HCT116 (cell line): ENCODE data around the gene CHRND. TPM values are rescaled to one million over a fixed set of nuclear protein-coding genes. Genes with fewer than 3 reads are reported as not detected.

Source experiments
- ATAC-seq: fragments of 200-7000 bp; cut with Tn5 transposase; 2 replicates; pipeline ENCODE4 v1.9.1; 2020; ENCODE audit warnings: mild to moderate bottlenecking, moderate library complexity
- BruUV-seq: library from RNA; stranded (reverse); fragments of 400-500 nt; replicated peaks from 2 replicates; lab custom pipeline; 2021; lab: Mats Ljungman, UMichigan
- CTCF ChIA-PET: fragments of 300-600 bp; sonication (Branson Sonifier 250); formaldehyde crosslinking; loops from one replicate; lab custom pipeline; 2021; ENCODE audit warnings: antibody characterized with exemption; lab: Charles Lee
- POLR2A ChIA-PET: fragments of 300-600, 350-600 bp; sonication (Branson Sonifier 250); formaldehyde crosslinking; loops from one replicate; lab custom pipeline; 2021; ENCODE audit warnings: antibody characterized with exemption; lab: Charles Lee
- RAD21 ChIA-PET, 2 experiments: fragments of 300-600 bp; sonication (Branson Sonifier 250); formaldehyde crosslinking; loops; one replicate each; lab custom pipeline; 2023; ENCODE audit warnings: low total read pairs in 2 of 2; ENCODE audit not compliant: uncharacterized antibody in 2 of 2, unreplicated experiment in 2 of 2, low non-redundant PET in 1 of 2; lab: Charles Lee
- DNase-seq: peaks from one replicate; pipeline ENCODE4 v3.0.0-alpha.2; 2010; ENCODE audit warnings: low read depth, low spot score
- H2AFZ ChIP-seq: fragments of 200-600 bp; shearing (Covaris generic), sonication (generic); 2 replicates; pipeline ENCODE4 v1.6.1; 2017; ENCODE audit warnings: low read depth, mixed run types, mixed read lengths, antibody characterized with exemption, low read length; ENCODE audit not compliant: poor library complexity, severe bottlenecking
- H3K27ac ChIP-seq: 2 replicates; pipeline ENCODE4 v1.5.1; 2012; ENCODE audit warnings: low read depth, low read length
- H3K27me3 ChIP-seq: fragments of 200-600 bp; sonication (generic); 2 replicates; pipeline ENCODE4 v1.6.1; 2016; ENCODE audit warnings: mixed run types, low read length, mixed read lengths; ENCODE audit not compliant: insufficient read depth
- H3K36me3 ChIP-seq, 2 experiments: fragments of 200-500 bp in 1 of 2; fragments of 200-600 bp in 1 of 2; sonication (Bioruptor generic) in 1 of 2; sonication (generic) in 1 of 2; 2 replicates each; pipeline versions ENCODE4 v1.5.1 to v1.6.1; 2014 to 2016; ENCODE audit warnings: low read length in 2 of 2, inconsistent platforms in 1 of 2, mixed read lengths in 1 of 2, mixed run types in 1 of 2; ENCODE audit not compliant: insufficient read depth in 2 of 2, control insufficient read depth in 1 of 2
- H3K4me1 ChIP-seq, 2 experiments: fragments of 200-600 bp in 1 of 2; sonication (generic) in 1 of 2; 2 replicates each; pipeline versions ENCODE4 v1.5.1 to v1.6.1; 2012 to 2017; ENCODE audit warnings: low read length in 2 of 2, inconsistent platforms in 1 of 2, mild to moderate bottlenecking in 1 of 2, mixed read lengths in 1 of 2, mixed run types in 1 of 2, moderate library complexity in 1 of 2; ENCODE audit not compliant: insufficient read depth in 2 of 2, control insufficient read depth in 1 of 2
- H3K4me2 ChIP-seq: fragments of 200-600 bp; sonication (generic); 2 replicates; pipeline ENCODE4 v1.6.1; 2017; ENCODE audit warnings: mixed run types, low read length, mixed read lengths
- H3K4me3 ChIP-seq, 2 experiments: fragments of 200-600 bp in 1 of 2; sonication (generic) in 1 of 2; replicated peaks in 1 of 2; 2 replicates each; pipeline ENCODE4 v1.5.1; 2011 to 2016; ENCODE audit warnings: low read length in 2 of 2, control low read depth in 1 of 2, low read depth in 1 of 2, mild to moderate bottlenecking in 1 of 2, mixed read lengths in 1 of 2, mixed run types in 1 of 2
- H3K79me2 ChIP-seq: fragments of 200-600 bp; sonication (generic); 2 replicates; pipeline ENCODE4 v1.6.1; 2017; ENCODE audit warnings: mild to moderate bottlenecking, mixed run types, low read length, moderate library complexity, mixed read lengths; ENCODE audit not compliant: insufficient read depth
- H3K9ac ChIP-seq: fragments of 200-600 bp; sonication (generic); 2 replicates; pipeline ENCODE4 v1.6.1; 2016; ENCODE audit warnings: low read length, mixed read lengths
- H3K9me2 ChIP-seq: fragments of 200-600 bp; sonication (generic), shearing (Covaris generic); 2 replicates; pipeline ENCODE4 v1.6.1; 2017; ENCODE audit warnings: mixed run types, mild to moderate bottlenecking, moderate library complexity; ENCODE audit not compliant: insufficient read depth
- H3K9me3 ChIP-seq, 2 experiments: fragments of 200-500 bp in 1 of 2; fragments of 200-600 bp in 1 of 2; sonication (Bioruptor generic) in 1 of 2; sonication (generic) in 1 of 2; 2 replicates each; pipeline ENCODE4 v1.6.1; 2014 to 2017; ENCODE audit warnings: low read length in 2 of 2, mixed read lengths in 2 of 2, inconsistent platforms in 1 of 2, low read depth in 1 of 2, mild to moderate bottlenecking in 1 of 2, mixed run types in 1 of 2, moderate library complexity in 1 of 2; ENCODE audit not compliant: control insufficient read depth in 1 of 2, insufficient read depth in 1 of 2
- H4K20me1 ChIP-seq: fragments of 200-600 bp; sonication (generic), shearing (Covaris generic); 2 replicates; pipeline ENCODE4 v1.6.1; 2017; ENCODE audit warnings: mixed run types, mild to moderate bottlenecking, moderate library complexity; ENCODE audit not compliant: insufficient read depth
- CEBPB ChIP-seq: IDR thresholded peaks from 2 replicates; pipeline ENCODE4 v1.6.1; 2012; ENCODE audit warnings: low read depth
- EGR1 ChIP-seq: IDR thresholded peaks from 2 replicates; pipeline ENCODE4 v1.6.1; 2012; ENCODE audit warnings: low read depth
- ELF1 ChIP-seq: IDR thresholded peaks from 2 replicates; pipeline ENCODE4 v1.6.1; 2012; ENCODE audit warnings: low read depth, borderline replicate concordance
- EZH2 ChIP-seq: fragments of 200-600 bp; sonication (generic); IDR thresholded peaks from 2 replicates; pipeline ENCODE4 v1.6.1; 2017; ENCODE audit warnings: antibody characterized with exemption, mixed run types
- EZH2phosphoT487 ChIP-seq: fragments of 200-600 bp; IDR thresholded peaks from 2 replicates; pipeline ENCODE4 v1.6.1; 2018; ENCODE audit warnings: antibody characterized with exemption, borderline replicate concordance
- POLR2AphosphoS5 ChIP-seq: IDR thresholded peaks from 2 replicates; pipeline ENCODE4 v1.6.1; 2011; ENCODE audit warnings: mild to moderate bottlenecking, low read depth, low read length, moderate library complexity
- RAD21 ChIP-seq: IDR thresholded peaks from 2 replicates; pipeline ENCODE4 v1.6.1; 2012; ENCODE audit warnings: low read depth, mild to moderate bottlenecking
- SIN3A ChIP-seq: IDR thresholded peaks from 2 replicates; pipeline ENCODE4 v1.6.1; 2012; ENCODE audit warnings: low read depth
- SP1 ChIP-seq: IDR thresholded peaks from 2 replicates; pipeline ENCODE4 v1.6.1; 2012; ENCODE audit warnings: low read depth
- SRF ChIP-seq: IDR thresholded peaks from 2 replicates; pipeline ENCODE4 v1.6.1; 2012; ENCODE audit warnings: low read depth
- intact Hi-C: fragments of 100-400 bp; cut with micrococcal nuclease; formaldehyde crosslinking; loops from 2 replicates; pipeline ENCODE4 v1.10.0; 2022
- total RNA-seq: library from RNA; stranded (reverse); gene quantifications from one replicate; pipeline ENCODE4 v1.2.1, GENCODE V29; 2021; ENCODE audit not compliant: unreplicated experiment
- TF ChIP-seq, protein P1 (sequence below): IDR thresholded peaks from 2 replicates; pipeline ENCODE4 v1.6.1; 2012; ENCODE audit warnings: low read depth
- TF ChIP-seq, protein P2 (sequence below), 3 experiments: fragments of 200-600 bp in 1 of 3; sonication (generic) in 1 of 3; IDR thresholded peaks in 2 of 3; conservative IDR thresholded peaks in 1 of 3; 2 replicates each; pipeline ENCODE4 v1.5.1; 2012 to 2017; ENCODE audit warnings: low read depth in 2 of 3, low read length in 2 of 3, antibody characterized with exemption in 1 of 3, borderline replicate concordance in 1 of 3, control low read depth in 1 of 3, mild to moderate bottlenecking in 1 of 3, mixed read lengths in 1 of 3, mixed run types in 1 of 3, moderate library complexity in 1 of 3; ENCODE audit not compliant: insufficient read depth in 1 of 3
- TF ChIP-seq, protein P3 (sequence below): IDR thresholded peaks from 2 replicates; pipeline ENCODE4 v1.6.1; 2012

CHRND gene
- total RNA-seq, 1 experiment from 2014 or later, result not detected

DNA sequence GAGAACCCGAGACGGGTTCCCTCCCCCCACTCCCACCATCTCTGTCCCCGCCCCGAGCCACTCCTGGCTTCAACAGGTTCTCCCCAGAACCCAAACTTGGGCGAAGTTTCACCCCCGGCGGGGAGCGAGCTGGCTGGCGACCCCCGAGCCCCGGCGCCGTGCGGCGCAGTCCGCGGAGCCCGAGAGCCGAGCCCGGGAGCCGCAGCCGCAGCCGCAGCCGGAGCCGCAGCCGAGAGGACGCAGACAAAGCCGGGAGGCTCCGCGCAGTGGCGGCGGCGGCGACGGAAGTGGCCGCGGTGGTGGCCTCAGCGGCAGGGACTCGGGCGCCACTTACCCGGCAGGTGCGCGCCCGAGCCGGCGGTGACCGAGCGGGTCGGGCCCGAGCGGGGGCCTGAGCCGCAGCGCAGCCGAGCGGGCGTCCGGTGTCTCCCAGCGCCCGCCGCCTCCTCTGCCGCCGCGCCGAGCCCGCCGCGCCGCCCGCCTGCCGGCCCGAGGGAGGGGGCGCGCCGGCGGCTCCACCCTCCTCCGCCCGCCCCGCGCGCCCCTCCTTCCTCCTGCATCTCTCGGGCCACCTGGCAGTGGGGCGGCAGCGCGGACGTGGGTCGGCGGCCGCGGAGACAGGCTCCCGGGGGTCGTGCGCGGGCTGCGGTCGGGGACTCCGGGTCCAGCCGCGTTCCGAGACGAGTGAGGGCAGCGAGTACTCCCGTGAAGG lies 38.4 kb upstream of the CHRND start, which contains the start of gene ECEL1 (continued):
- TF ChIP-seq, protein P1, sequence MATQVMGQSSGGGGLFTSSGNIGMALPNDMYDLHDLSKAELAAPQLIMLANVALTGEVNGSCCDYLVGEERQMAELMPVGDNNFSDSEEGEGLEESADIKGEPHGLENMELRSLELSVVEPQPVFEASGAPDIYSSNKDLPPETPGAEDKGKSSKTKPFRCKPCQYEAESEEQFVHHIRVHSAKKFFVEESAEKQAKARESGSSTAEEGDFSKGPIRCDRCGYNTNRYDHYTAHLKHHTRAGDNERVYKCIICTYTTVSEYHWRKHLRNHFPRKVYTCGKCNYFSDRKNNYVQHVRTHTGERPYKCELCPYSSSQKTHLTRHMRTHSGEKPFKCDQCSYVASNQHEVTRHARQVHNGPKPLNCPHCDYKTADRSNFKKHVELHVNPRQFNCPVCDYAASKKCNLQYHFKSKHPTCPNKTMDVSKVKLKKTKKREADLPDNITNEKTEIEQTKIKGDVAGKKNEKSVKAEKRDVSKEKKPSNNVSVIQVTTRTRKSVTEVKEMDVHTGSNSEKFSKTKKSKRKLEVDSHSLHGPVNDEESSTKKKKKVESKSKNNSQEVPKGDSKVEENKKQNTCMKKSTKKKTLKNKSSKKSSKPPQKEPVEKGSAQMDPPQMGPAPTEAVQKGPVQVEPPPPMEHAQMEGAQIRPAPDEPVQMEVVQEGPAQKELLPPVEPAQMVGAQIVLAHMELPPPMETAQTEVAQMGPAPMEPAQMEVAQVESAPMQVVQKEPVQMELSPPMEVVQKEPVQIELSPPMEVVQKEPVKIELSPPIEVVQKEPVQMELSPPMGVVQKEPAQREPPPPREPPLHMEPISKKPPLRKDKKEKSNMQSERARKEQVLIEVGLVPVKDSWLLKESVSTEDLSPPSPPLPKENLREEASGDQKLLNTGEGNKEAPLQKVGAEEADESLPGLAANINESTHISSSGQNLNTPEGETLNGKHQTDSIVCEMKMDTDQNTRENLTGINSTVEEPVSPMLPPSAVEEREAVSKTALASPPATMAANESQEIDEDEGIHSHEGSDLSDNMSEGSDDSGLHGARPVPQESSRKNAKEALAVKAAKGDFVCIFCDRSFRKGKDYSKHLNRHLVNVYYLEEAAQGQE, result no peak
- no peak for TF ChIP-seq EZH2phosphoT487
- TF ChIP-seq SIN3A, result no peak
- TF ChIP-seq, all 23 proteins: peak for 0

DNA sequence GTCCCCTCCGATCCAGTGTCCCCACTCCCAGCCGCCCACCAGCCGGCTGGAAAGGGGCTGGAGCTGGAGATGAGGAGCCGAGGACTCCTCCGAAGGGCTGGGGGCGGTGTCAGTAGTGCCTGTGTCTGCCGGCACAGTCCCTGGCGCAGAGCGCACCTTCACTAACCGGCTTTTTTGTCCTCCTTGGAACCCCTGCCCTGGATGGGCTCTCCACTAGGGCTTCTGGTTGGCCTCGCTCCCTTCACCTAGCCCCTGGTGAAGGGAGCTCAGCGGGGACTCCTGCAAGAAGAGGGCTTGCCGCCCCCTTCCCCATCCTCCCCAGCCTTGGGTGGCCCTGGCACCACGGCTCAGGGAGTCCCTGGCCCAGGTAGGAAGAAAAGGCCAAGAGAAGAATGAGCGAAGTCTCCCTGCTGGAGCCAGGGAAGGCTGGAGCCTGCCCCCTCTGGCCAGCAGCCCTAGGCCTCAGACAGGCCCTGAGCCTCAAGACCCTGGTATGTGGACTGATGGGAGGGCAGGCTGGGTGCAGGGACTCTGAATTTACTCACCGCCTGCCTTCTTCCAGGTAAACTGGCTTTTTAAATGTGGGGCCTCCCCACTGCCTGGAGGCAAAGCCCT lies 37.8 kb upstream of the CHRND start:
- H3K27ac ChIP-seq, result no peak overlapping the region
- no peaks in the 10 kb centered on the region for H3K27me3 ChIP-seq
- DNase-seq (no peak), ATAC-seq (peak; percentile 39; the same call in 1 of the 2 replicates)
- H3K4me1 ChIP-seq, result 0 out of 4 replicates have a peak, but pooled peaks cover 0 to 4% of the 10 kb centered on the region in 2 experiments
- RAD21 ChIA-PET, result no interaction called here
- H3K36me3 ChIP-seq, result no peaks in the 10 kb centered on the region
- H3K9me3 ChIP-seq, result no peaks in the 10 kb centered on the region
- CTCF ChIA-PET, result no interaction called here
- H3K79me2 ChIP-seq, result no peaks in the 10 kb centered on the region
- no peaks in the 10 kb centered on the region for H4K20me1 ChIP-seq
- H3K9me2 ChIP-seq, result no peaks in the 10 kb centered on the region
- POLR2A ChIA-PET, result no interaction called here
- H3K4me3 ChIP-seq, result no peak overlapping the region
- no peak overlapping the region for H2AFZ ChIP-seq
- intact Hi-C loops, result no loop called here
- H3K4me2 ChIP-seq, result no peak overlapping the region
- no peak overlapping the region for H3K9ac ChIP-seq
- BruUV-seq, result no TSS peak
- TF ChIP-seq EZH2phosphoT487, result no peak
- TF ChIP-seq, protein P2, sequence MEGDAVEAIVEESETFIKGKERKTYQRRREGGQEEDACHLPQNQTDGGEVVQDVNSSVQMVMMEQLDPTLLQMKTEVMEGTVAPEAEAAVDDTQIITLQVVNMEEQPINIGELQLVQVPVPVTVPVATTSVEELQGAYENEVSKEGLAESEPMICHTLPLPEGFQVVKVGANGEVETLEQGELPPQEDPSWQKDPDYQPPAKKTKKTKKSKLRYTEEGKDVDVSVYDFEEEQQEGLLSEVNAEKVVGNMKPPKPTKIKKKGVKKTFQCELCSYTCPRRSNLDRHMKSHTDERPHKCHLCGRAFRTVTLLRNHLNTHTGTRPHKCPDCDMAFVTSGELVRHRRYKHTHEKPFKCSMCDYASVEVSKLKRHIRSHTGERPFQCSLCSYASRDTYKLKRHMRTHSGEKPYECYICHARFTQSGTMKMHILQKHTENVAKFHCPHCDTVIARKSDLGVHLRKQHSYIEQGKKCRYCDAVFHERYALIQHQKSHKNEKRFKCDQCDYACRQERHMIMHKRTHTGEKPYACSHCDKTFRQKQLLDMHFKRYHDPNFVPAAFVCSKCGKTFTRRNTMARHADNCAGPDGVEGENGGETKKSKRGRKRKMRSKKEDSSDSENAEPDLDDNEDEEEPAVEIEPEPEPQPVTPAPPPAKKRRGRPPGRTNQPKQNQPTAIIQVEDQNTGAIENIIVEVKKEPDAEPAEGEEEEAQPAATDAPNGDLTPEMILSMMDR (IDR thresholded peaks at IDR 0.05 in 2 of 3, conservative IDR thresholded peaks at IDR 0.05 in 1 of 3; ENCODE audit: borderline replicate concordance in 1 of 3, insufficient read depth in 1 of 3, low read depth in 2 of 3, low read length in 2 of 3), result no peak
- TF ChIP-seq, protein P3, sequence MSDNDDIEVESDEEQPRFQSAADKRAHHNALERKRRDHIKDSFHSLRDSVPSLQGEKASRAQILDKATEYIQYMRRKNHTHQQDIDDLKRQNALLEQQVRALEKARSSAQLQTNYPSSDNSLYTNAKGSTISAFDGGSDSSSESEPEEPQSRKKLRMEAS, result no peak
- no peak for TF ChIP-seq SP1
- no peak for TF ChIP-seq CEBPB
- no peak for TF ChIP-seq SIN3A
- TF ChIP-seq RAD21, result no peak
- TF ChIP-seq SRF, result no peak
- no peak for TF ChIP-seq EGR1
- TF ChIP-seq POLR2AphosphoS5, result no peak
- TF ChIP-seq, protein P1, result no peak
- no peak for TF ChIP-seq EZH2
- TF ChIP-seq ELF1, result no peak
